Measurements from ENCODE around the gene NFIA.

The NFIA gene

DNA sequence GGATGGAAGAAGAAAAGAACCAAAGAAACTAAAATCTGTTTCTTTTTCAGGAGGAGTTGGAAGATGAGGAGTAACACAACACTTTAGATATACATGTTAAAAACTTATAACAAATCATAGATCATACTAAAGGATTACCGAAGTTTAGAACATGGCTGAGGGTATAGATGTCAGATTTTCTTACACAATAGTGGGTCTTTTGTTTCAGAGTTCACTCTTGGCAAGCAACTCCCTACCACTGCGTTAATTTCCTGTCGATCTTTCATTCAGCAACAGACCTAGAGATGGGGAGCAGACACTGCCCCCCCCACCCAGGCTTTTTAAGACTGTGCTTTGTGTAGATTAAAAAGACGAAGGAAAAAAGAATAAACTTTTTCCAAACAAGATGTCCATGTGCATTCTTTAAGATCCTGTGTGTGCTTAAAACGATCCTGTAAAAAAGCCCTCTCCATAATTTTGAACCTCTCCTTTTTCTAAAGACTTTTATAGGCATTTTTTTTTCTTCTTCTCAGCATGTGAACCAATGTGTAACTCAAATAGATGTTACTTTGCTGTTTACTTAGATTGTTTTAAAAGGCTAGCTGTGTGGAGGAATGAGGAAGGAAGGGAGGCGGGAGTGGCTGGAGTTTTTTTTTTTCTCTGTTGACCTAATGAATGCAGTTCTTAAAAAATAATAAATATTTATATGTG lies 50.4 kb downstream of the NFIA start:
- DNase-seq, result no peak

DNA sequence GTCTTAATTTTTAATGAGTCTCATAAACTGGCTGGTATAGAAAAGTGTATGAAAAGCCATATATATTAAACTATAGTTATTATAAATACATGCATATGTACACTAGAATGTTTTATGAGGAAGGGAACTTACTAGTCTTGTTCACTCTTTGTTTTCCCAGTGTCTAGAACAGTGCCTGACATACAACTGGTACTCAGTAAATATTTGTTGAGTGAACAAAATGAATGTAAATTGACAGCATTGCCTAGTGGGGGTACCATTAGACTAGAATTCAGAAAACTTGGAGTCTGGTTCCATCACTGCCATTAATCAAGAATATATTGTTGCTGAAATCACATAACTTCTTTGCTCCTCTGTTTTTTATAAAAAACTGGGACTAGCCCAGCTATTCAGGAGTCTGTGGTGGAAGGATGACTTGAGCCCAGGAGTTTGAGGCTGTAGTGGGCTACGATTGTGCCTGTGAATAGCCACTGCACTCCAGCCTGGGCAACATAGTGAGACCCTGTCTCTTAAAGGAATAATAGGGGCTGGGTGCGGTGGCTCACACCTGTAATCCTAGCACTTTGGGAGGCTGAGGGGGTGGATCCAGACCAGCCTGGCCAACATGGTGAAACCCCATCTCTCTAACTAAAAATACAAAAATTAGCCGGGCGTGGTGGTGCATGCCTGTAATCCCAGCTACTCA lies 51.1 kb downstream of the NFIA start:
- DNase-seq, result no peak

DNA sequence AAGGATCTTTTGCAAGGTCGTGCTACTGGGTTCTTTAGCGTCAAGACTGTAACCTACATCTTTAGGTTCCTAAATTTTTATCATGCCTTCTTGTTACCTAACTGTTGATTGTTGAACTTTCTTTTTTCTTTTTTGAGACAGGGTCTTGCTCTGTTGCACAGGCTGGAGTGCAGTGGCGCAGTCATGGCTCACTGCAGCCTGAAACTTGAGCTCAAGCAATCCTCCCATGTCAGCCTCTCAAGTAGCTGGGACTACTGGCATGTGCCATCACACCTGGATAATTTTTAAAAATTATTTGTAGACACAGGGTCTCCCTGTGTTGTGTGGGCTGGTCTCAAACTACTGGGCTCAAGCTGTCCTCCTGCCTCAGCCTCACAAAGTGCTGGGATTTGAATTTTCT lies 52.9 kb downstream of the NFIA start:
- no peak for DNase-seq

DNA sequence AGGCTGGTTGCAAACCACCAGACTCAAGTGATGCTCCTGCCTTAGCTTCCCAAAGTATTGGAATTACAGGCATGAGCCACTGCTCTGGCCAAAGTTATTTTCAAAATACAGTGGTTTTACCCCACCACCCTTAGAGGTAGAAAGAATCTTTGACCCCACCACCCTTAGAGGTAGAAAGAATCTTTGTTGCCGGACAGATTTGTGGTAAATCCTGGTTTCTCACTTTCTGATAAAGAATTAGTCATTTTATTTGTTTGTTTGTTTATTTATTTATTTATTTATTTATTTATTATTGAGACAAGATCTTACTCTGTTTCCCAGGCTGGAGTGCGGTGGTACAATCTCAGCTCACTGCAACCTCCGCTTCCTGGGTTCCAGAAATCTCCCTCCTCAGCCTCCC lies 55.9 kb downstream of the NFIA start:
- DNase-seq, result no peak

DNA sequence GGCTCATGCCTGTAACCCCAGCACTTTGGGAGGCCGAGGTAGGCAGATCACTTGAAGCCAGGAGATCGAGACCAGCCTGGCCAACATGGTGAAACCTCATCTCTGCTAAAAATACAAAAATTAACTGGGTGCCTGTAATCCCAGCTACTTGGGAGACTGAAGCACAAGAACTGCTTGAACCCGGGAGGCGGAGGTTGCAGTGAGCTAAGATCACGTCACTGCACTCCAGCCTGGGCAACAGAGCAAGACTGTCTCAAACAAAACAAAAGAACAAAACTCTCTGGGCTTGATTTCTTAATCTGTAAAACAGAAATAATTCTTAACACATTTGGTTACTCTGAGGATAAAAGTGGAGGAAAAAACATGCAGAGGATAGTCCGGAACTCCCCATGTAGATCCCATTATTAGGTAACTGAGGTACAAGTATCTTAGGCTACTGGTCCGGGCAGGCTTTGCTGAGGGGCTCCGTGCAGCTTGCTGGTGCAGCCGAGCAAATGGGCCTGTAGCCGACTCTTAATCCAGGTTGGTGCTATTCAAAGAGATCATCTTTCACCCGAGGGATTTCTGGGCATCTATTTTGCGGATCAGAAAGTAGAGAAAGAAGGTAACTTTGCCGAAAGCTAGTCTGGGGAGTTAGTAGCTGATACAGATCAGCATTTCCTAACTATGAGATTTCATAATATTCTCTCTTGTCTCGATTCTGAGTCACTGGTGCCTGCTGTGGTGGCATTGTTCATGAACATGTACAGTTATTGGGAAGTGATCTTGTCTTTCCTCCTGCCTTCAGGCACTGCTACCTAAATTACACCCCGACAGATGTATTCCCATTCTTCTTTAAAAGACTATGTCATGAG lies 56.8 kb downstream of the NFIA start:
- no peak for DNase-seq

DNA sequence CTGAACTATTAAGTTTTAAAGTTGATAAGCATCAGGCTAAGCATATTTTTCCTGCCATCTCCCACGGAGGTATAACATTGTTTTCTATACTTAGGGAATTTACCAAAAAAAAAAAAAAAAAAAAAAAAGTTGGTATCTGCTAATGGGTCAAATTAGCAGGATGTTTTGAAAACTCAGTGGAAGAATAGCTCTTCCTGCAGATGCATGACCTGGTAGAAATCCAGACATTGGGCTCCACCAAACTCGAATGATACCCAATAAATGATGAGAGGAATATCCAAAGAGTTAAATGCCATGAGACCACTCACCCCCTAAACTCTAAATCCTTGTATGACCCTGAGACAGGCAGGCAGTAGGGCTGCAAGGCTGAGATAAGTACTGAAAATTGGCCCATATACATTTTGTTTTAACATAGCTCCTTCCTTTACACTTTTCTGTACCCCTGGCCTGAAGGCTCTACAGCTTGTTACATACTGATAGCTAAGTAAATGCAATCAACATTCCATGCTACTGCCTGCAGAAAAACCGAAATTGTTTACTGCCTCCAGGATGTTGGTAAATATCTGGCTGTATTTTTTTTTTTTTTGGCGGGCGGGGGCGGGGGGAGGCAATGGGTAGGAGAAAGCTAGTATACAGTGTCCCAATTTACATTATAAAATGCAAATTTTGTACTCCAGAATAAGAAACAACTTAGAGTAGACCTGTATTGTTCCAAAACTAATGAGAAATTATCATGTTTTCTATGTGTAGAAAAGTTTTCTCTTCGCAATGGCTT lies 57.6 kb downstream of the NFIA start:
- DNase-seq, result no peak

DNA sequence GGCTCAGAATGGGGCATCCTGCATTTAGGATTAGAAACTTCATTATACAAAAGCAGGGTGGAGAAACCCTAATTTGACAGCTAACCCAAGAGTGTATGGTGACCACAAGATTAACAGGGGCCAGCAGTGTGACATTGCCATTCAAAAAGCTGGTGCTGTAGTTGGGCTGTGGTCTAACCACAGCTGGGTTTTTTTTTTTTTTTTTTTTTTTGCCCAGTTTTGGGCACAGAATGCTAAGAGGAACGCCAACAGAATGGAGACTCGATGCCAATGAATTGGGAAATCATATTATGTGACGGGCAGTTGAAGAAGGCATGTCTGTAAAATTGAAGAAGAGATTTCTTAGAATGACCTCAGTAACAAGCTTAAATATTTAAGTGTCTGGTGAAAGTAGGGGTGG lies 58.4 kb downstream of the NFIA start:
- no peak for DNase-seq

DNA sequence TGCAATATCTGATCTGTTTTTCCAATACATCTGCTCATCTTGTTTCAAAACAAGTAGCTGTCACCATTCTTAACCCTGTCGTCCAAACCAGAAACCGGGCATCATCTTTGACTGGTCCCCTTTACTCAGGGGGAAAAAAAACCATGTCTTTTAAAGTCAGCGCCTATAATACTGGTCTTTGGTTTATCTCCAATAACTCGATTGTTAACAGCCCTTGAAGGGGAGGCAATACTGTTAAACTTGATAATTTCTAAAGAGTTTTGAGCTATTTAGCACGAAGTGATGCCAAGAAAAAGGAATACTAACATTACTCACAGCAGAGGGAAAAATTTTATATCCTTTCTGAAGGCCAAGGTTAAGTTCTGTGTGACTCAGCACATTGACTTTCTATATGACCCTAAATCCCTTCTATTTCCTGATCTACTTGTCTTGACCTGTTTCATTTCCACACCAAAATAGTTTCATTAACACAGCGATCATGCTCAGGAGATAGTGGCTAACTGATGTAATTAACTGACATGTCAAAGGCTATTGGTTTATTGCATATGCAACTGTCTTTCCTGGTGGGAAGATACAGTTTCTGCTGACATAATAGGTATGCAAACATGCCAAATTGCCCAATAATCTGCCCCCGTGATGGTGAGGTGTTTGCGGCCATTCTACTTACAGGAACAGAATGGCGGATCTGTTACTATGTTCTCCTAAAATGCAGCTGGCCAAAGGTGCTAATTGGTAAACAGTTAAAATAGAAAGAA lies 59.1 kb downstream of the NFIA start:
- no peak for DNase-seq

DNA sequence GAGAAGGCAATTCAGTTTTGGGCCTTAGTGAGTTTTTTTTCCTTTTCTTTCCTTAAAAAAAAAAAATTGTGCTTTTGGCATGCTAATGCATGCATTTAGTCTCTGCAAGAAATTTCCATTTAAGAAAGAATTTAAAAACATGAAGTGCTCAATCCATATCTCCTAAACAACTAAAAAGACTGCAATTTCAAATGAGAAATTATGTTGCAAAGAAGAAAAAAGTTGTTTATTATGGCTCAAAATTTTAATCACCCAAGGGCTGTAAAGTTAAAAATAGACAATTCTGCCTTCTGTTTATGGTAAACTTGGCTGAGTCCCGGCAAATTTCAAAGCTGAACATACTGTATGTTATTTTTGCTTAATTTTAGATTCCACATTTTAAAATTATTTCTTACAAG lies 59.7 kb downstream of the NFIA start:
- DNase-seq, result no peak

DNA sequence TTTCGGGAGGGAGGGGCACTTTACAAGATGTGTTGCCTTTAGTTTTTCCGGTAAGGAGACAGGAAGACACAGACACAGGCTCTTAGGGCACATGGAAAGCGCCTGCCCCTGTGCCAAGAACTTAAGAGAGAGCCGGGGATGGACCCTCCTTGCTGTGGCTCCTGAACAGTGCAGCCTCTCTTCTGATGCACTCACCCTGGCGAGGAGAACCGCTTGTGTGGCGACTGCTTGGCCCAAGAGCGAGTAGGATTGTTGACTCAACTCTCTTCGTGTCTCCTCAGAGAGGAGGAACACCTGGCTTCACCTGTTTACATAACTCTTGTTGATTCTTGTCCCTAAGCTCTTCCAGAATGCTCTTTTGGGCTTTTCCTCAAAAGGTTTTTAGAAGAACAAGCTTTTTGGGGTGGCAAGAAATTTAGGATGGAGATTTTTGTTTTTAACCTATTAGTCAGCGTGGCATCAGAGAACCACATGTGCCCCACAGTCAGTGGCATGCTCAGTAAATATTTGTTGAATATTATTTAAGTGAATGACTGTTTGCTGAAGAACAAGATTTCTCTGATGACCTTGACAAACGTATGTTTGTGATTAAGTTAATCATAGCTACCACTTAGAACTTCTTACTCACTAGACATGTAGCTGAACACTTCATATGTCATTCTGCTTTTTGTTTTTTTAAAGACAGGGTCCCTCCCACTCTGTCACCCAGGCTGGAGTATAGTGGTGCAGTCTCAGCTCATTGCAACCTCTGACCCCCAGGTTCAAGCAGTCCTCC lies 60.6 kb downstream of the NFIA start:
- no peak for DNase-seq

DNA sequence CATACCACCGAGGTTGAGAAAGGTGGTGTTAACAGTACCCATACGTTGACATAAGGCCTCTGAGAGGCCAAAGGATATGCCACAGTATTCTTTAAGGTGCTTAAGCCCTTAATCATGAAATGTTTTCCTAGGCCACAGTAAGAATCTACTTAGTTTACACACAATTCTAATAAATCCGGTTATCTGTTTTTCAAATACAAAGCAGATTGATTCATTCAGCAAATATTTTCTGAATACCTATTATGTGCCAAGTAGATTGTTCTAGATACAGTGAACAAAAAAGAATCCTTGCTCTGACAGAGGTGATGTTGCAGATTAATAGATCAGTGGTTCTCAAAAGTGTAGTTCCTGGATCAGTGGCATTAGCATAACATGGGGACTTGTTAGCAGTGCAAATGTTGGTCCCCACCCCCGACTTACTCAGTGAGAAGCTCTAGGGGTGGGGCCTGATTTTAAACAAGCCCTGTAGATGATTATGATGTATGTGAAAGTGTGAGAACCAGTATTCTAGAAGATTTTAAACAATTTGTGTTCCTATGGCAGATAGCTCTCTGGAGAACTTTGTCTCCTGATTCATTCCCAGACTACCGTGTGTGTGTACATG lies 61.6 kb downstream of the NFIA start:
- DNase-seq, result no peak

DNA sequence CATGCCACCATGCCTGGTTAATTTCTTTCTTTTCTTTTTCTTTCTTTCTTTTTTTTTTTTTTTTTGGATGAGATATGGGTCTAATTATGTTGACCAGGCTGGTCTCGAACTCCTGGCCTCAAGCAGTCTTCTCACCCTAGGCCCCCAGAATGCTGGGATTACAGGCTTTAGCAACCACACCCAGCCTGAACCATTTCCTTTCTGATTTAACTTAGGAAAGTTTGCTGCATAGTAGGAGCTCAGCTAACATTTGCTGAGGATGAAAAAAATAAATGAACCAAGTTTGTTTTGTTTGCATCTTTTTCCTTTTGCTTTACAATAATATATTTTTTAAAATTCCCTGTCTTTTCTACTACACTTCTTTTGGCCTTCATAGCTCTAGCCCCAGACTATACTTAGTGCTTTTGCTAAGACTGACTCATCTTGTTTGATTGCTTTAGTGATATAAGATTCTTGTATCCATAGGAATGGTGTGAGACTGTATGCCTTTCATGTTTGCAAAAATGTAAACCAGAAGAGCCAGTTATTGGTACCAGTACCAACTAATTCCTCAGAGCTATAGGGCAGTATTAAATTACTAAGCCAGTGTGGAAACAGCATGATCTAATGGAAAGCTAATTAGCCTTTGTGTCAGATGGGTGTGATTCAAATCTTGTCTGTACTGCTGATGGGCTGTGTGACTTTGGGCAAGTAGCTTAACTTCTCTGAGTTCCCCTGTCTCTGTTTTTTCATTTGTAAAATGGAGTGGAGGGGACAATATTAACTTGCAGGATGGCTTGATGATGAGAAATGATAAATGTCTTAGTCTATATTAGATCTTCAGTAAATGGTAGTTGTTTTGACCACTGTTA lies 66.9 kb downstream of the NFIA start:
- no peak for DNase-seq

DNA sequence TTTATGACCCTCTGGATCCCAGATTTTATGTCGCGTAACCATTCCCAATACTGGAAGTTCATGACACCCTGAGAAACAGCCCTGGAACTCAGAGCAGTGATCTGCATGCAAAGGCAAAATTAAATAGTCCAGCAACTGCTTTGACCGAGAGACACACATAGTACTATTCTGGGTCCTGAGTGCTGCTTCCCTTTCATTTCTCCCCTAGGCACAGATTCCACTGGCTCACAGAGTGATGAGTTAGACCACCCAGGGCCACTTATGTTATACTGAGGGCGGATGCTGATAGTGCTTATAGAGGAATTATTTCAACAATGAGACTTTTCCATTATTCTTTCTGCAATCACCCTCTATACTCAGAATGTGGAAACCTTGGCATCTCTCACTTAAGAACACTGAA lies 69.2 kb downstream of the NFIA start:
- DNase-seq, result no peak

DNA sequence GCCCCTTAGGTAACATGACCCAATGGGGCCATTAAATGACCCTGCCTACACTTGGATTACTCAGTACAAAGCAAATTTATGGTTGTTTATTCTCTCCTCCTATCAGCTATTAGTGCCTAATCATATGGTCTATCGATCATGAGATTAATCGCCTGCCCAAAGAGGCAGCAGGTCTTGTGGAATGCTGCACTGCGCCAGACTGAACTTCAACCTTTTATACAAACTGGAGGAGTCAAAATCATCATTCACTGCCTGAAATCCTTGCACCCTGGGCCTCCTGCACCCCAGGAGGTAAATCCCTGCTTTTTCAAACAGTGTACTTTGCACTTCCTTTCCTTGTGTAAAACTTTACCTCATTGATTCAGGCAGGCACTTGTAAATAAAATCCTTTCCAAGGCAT lies 69.7 kb downstream of the NFIA start:
- DNase-seq, result no peak

DNA sequence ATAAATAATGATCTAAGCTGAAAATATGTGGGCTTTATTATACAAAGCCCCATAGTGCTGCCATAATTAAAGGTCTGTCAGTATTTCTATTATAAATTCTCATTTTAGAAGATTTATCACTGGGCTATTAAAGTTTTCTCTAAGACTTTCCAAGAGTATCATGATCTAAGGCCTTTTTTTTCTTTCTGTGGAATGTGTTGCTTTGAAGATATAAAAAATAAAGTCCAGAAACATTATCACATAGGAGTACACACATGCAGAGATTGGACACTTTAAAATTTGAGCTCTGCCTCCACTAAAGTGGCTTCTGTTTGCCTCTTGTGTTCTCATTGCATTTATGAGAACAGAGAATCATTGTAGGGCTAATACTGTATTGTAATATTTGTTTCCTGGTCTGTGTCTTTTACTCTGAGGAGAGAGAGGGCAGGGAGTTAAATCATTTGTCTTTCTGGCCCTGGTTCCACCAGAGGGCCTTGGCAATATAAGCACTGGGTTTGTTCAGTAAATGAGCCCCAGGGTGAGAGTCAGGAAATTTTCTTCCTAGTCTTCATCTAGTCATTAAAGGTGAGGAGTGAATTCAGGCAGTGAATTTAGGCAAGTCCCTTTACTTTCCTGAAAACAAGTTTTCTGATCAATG lies 70.2 kb downstream of the NFIA start:
- no peak for DNase-seq

DNA sequence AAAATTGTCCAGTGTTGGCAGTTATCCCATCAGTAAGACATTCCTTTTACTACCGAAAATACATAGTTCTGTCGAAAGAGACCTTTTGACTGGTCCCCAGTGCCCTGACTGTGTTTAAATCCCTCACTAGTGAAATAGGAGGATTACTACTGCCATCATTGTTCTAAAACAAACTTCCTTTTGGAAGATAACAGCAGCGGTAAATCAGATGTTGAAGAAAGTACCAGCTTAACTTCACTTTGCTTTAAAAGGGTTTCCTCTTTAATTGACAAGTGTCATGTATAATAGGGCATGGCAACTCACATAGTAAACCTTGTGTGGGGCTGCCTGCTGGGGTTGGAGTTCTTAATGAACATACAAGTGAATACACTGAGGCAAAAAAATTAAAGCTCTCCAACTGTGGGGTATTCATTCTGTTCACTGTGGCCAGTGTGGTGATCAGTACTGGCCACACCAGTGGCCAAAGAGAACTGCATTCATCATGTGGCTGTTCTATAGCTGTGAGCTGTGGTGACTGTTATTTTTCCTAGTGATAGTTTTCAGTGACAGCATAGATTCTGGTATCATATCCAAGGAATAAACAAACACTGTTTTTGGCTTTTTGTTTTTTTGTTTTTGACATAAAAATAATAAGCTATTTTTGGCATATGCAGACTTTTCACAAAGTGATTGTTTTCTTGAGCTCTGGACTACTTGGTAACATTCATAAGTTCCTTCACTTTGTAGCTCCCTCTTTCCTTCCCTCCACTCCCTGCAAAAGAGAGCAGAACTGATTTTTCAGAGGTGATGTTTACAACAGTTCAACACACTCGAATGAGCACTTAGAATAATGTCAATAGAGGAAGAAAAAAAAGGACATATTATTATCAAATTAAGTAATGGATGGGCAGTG lies 74.5 kb downstream of the NFIA start:
- no peak for DNase-seq

DNA sequence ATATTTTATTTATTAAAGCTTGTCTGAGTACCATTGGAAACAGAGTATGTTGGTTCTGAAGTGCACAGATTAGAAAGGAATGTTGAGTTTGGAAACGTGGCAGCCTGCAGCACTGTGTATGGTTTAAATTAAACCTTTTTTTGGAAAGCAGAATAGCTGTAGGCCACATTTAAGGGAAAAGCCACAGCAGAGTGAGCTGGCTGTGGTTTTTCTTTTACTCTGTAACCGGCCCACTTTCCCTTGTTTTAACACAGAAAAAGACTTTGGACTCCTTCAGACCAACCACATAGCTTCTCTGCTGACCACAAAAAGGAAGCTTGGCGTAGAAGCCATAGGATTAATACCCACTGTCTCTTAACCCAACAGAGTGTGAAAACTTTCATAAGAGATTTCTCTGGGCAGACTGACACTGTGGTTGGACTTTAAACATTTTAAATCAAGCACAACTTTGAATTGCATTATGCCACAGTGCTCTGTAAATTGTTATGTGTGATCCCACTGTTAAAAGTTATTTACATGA lies 75.2 kb downstream of the NFIA start:
- DNase-seq, result no peak

DNA sequence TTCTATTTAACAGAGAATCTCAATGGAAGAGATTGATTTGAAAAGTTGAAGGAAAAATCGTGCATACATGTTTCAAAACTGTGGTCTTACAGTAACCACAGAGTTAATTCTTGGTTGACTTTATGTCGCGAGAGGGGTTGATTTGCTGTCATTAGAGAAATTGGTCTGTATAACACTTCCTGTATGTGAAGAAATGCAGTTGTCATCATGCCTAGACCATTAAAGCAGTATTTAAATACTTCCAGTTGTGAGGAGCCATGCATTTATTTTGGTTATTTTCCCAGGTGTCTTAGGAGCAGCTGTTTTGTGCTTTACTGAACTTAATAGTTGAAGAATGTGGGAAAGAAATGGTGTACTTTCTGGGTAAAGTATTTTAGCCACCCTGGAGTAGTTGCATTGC lies 76.2 kb downstream of the NFIA start:
- no peak for DNase-seq

All from cerebellar nuclear complex (tissue), 1 donor.